Mesothelial cell of epicardium (in vitro differentiated cells): ENCODE measurements around the gene TNIP2. TPM values are rescaled to one million over a fixed set of nuclear protein-coding genes. Genes with fewer than 3 reads are reported as not detected.

Source experiments
- DNase-seq, 2 experiments: peaks; one replicate each; pipeline ENCODE4 v3.0.0; 2021; ENCODE audit warnings: low spot score in 2 of 2; ENCODE audit not compliant: unreplicated experiment in 2 of 2
- H3K27ac Mint-ChIP-seq: 2 replicates; pipeline ENCODE4 v1.8.0; 2021; ENCODE audit warnings: mixed read lengths
- H3K27me3 Mint-ChIP-seq: 2 replicates; pipeline ENCODE4 v1.8.0; 2021; ENCODE audit warnings: low read depth, mixed read lengths
- H3K36me3 Mint-ChIP-seq: 2 replicates; pipeline ENCODE4 v1.8.0; 2021; ENCODE audit warnings: mixed read lengths
- H3K4me1 Mint-ChIP-seq: 2 replicates; pipeline ENCODE4 v1.8.0; 2021; ENCODE audit warnings: mixed read lengths
- H3K4me3 Mint-ChIP-seq: 2 replicates; pipeline ENCODE4 v1.8.0; 2021; ENCODE audit warnings: mild to moderate bottlenecking, moderate library complexity, mixed read lengths
- H3K9me3 Mint-ChIP-seq: 2 replicates; pipeline ENCODE4 v1.8.0; 2021; ENCODE audit warnings: mixed read lengths
- CTCF ChIP-seq: fragments of 200-600 bp; sonication (generic); IDR thresholded peaks from one replicate; pipeline ENCODE4 v1.5.0; 2021; ENCODE audit warnings: antibody characterized with exemption; ENCODE audit not compliant: unreplicated experiment
- total RNA-seq: library from RNA; stranded (reverse); gene quantifications from 3 replicates; pipeline ENCODE4 v1.2.1, GENCODE V29; 2021

The TNIP2 gene
- total RNA-seq, 1 donor from 2014 or later, result 25.0 TPM

DNA sequence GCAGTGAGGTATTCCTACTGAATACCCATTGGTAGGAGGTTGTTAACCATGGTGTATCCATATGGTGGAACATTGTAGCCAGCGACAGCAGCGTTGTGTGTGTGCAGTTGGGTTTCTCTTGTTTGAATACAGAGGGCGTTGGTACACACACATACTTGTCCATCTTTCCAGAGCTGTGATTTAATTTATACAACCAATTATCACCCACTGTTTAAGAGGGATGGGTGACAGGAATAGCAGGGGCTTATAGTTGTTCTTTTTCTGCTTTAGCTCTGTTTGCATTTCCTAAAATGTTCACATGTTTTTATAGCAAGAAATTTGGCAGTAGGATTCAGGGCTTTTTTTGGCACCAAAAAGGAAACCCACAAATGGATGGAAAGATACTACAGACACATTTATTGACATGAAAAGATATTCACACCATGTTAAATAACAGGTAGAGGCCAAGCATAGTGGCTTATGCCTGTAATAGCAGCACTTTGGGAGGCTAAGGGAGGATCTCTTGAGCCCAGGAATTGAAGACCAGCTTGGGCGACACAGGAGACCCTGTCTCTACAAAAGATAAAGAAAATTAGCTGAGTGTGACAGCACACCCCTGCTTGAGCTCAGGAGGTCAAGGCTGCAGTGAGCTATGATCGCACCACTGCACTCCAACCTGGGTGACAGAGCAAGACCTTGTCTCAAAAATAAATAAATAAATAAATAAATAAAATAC is 60.6 kb downstream of the TNIP2 start:
- no peaks in the 10 kb centered on the region for H3K27me3 Mint-ChIP-seq
- H3K36me3 Mint-ChIP-seq, result peaks cover 59% of the 10 kb centered on the region
- no peak for DNase-seq
- H3K4me1 Mint-ChIP-seq, result no peaks in the 10 kb centered on the region
- TF ChIP-seq CTCF, result no peak
- H3K4me3 Mint-ChIP-seq, result no peak overlapping the region
- H3K27ac Mint-ChIP-seq, result no peak overlapping the region
- H3K9me3 Mint-ChIP-seq, result no peaks in the 10 kb centered on the region

DNA sequence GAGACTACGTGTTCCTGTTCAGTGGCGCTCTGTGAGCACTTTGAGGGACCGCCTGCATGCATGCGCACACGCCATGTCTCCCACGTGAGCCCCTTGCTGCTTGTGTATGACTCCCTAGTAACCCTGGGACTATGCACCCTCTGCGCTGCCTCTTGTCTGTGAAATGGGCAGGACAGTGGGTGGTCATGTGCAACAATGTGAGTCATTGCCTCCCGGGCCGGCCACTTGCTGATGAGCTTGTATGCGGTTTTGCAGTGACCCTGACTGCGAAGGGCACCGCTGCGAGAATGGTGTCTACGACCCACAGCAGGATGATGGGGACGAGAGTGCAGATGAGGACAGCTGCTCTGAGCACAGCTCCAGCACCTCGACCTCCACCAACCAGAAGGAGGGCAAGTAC is 61.4 kb downstream of the TNIP2 start:
- H3K9me3 Mint-ChIP-seq, result no peaks in the 10 kb centered on the region
- no peaks in the 10 kb centered on the region for H3K27me3 Mint-ChIP-seq
- DNase-seq, result no peak
- TF ChIP-seq CTCF, result no peak
- H3K36me3 Mint-ChIP-seq, result peaks cover 54% of the 10 kb centered on the region
- H3K4me1 Mint-ChIP-seq, result no peaks in the 10 kb centered on the region
- no peak overlapping the region for H3K27ac Mint-ChIP-seq
- H3K4me3 Mint-ChIP-seq, result no peak overlapping the region

- Mint-ChIP-seq H3K4me3 (no peak overlapping the region), H3K4me1 (peaks cover 8% of the 10 kb centered on the region), H3K9me3 (no peaks in the 10 kb centered on the region), H3K27ac (no peak overlapping the region), H3K36me3 (peaks cover 53% of the 10 kb centered on the region), H3K27me3 (no peaks in the 10 kb centered on the region)
- TF ChIP-seq CTCF, result no peak
- DNase-seq, result no peak
Measured at GRCh38 chr4:2691952-2692435, 64.1 kb downstream of the TNIP2 start.

Other genes starting within 250 kb of the TNIP2 start
- gene FAM193A, start 219.7 kb downstream of the TNIP2 start, total RNA-seq, result 44.3 to 48.1 TPM (median 44.5 TPM) in 3 replicates
- gene SH3BP2, start 36.7 kb upstream of the TNIP2 start, total RNA-seq, result 72.9 to 79.0 TPM (median 76.7 TPM) in 3 replicates
- 277 to 297 TPM (median 287 TPM) in 3 replicates for gene ADD1, start 87.5 kb upstream of the TNIP2 start, total RNA-seq
- gene NOP14, start 207.1 kb upstream of the TNIP2 start, total RNA-seq, result 27.3 to 30.5 TPM (median 28.5 TPM) in 3 replicates
- gene GRK4, start 207.2 kb upstream of the TNIP2 start, total RNA-seq, result 16.2 to 18.4 TPM (median 18.3 TPM) in 3 replicates